PC-3 (cell line): Measurements from ENCODE around the gene RPL12.

Source experiments
- CTCF ChIP-seq: fragments of 300-600 bp; sonication (generic); conservative IDR thresholded peaks from 2 replicates; pipeline ENCODE4 v1.5.1; 2017; ENCODE audit warnings: antibody characterized with exemption, low read depth, mild to moderate bottlenecking, low read length
- EZH2 ChIP-seq: fragments of 300-600 bp; sonication (generic); IDR thresholded peaks from one replicate; pipeline ENCODE4 v1.6.1; 2017; ENCODE audit warnings: antibody characterized with exemption, mild to moderate bottlenecking, low read length; ENCODE audit not compliant: unreplicated experiment
- EZH2phosphoT487 ChIP-seq: fragments of 300-600 bp; sonication (generic); IDR thresholded peaks from 2 replicates; pipeline ENCODE4 v1.6.1; 2018; ENCODE audit warnings: mild to moderate bottlenecking, antibody characterized with exemption, low read length, borderline replicate concordance

- no peak for TF ChIP-seq CTCF
- TF ChIP-seq EZH2phosphoT487 = no peak
- no peak for TF ChIP-seq EZH2
Measured at GRCh38 chr9:127445851-127446712, 5.1 kb downstream of the RPL12 start.
